Activated CD8-positive, alpha-beta memory T cell treated with anti-CD3 and anti-CD28 coated beads, Interleukin-2, amount 50 U/mL, for 4 hours (primary cell): ENCODE results near the gene BCL3.
"Not testable (repeated sequence)": the region's sequence is repeated elsewhere in the genome, so short reads cannot be mapped to it uniquely, and the experiment has no call there.

Experiments used
- DNase-seq: peaks from one replicate; pipeline ENCODE4 v3.0.0-alpha.2; 2020

BCL3 gene

DNA sequence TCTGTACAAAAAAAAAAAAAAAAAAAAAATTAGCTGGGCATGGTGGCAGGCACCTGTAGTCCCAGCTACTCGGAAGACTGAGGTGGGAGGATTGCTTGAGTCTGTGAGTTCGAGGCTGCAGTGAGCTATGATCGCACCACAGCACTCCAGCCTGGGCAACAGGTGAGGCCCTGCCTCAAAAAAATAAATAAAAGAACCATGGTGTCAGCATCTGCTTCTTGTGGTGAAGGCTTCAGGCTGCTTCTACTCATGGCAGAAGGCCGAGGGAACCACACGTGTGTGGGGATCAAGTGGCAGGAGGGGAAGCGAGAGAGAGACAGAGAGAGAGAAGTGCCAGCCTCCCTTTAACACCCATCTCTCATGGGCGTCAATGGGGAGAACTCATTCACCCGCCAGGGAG is 13.5 kb downstream of the BCL3 start:
- DNase-seq: no peak

DNA sequence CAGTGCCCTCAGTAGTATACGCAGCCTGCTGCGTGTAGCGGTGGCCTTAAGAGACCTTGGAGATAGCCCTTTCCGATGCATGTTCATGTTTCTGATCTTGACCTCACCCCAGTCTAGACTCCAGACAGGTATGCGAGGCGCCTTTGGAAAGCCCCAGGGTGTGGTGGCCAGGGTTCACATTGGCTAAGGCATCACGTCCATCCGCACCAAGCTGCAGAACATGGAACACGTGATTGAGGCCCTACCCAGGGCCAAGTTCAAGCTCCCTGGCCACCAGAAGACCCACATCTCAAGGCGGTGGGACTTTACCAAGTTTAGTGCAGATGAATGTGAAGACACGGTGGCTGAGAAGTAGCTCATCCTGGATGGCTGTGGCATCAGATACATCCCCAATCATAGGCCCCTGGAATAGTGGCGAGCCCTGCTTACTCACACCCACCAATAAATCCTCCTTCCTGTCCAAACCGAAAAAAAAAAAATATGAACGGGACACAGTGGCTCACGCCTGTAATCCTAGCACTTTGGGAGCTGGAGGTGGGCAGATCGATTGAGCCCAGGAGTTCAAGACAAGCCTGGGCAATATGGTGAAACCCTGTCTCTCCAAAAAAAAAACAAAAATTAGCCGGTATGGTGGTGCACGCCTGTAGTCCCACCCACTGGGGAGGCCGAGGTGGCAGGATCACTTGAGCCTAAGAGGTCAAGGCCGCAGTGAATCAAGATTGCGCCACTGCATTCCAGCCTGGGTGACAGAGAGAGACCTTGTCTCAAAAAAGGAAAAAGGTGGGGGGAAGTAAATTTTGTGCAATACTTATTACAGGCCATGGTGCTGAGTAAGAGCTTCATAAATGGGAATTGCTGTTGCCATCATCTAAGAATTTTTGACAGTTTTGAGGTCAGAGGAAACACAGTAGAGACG is 16.8 kb downstream of the BCL3 start:
- DNase-seq: no peak

GRCh38 chr19:44765949-44766335 is 17.4 kb downstream of the BCL3 start:
- DNase-seq: no peak

DNA sequence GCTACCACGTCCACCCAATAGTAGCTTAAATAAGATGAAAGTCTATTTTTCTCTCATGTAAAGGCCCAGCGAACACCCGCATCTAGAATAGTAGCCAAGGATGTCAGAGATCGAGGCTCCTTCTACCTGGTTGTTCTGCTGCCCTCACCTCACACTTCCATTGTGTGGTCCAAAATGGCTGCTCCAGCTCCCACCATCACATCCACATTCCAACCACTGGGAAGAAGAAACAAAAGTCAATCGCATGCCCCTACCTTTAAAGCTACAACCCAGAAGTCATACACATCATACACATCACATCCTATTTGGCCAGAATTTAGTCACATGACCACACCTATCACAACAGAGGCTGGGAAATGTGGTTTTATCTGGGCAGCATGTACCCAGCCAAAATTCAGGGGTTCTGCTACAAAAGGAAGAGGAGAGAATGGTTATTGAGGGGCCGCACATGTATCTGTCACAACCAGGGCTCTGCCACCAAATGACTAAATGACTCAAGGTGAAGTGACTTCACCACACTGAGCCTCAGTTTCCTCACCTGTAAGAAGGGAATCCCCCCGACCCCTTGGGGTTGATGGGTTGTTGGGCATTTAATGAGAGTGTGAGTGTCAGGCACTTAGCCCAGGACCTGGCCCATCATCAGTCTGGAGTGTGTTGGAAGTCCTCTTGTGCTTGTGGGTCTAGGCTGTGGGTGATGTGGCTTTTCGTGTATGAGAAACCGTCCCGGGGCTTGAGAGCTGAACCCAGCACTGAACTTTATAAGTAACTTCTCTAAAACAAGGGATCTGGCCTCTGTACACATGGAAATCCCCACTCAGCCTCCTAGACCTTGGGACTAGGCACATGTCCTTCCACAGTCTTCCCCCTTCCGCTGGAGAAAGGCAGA is 19.0 kb downstream of the BCL3 start:
- no peak for DNase-seq

GRCh38 chr19:44770550-44771257 is 22.2 kb downstream of the BCL3 start:
- DNase-seq: peak; percentile 97

GRCh38 chr19:44772144-44772543 is 23.6 kb downstream of the BCL3 start:
- DNase-seq: not testable (repeated sequence)

- no peak for DNase-seq
Observed at GRCh38 chr19:44772959-44773358, 24.5 kb downstream of the BCL3 start.

- no peak for DNase-seq
Observed at GRCh38 chr19:44775676-44776240, 27.2 kb downstream of the BCL3 start.

DNA sequence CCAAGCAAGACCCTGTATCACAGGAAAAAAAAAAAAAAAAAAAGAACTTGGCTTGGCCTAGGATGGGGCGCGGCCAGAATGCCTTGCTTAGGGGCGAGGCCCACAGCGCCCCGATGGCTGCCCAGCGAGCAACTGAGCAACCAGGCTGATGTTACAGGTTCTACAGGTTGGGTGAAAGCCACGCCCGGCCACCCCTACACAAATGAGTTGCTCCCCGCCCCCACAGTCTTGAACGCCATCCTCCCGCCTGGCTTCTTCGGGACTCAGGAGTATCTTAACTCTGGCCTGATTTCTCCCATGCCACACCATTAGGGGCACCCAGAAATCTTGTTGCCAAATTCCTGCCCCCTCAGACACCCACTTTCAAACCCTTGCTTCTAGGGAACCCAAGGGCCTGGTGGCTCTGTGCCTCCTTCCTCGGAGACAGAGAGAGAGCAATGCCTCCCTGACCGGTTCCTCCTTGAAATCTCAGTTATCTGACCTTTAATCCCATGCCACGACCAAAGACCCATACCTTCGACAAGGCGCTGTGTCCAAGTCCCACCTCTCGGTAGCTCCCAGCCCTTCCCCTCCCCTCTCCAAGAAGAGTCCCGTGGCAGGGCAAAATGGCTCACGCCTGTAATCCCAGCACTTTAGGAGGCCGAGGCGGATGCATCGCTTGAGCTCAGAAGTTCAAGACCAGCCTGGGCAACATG is 28.0 kb downstream of the BCL3 start:
- no peak for DNase-seq

DNA sequence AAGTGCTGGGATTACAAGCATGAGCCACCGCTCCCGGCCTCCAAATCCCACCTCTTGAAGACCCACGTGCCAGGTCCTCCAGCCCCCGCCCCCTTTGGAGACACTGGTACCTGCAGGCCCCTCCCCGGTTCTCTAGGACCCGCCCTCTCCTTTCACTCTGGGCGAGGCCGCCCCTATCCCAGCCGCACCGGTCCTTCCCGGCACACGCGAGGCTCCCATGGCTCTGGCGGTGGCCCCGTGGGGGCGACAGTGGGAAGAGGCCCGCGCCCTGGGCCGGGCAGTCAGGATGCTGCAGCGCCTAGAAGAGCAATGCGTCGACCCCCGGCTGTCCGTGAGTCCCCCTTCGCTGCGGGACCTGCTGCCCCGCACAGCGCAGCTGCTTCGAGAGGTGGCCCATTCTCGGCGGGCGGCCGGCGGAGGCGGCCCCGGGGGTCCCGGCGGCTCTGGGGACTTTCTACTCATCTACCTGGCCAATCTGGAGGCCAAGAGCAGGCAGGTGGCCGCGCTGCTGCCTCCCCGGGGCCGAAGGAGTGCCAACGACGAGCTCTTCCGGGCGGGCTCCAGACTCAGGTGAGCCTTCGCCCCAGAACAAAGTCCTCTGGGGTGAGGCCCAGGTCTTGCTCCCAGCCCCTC is 29.3 kb downstream of the BCL3 start, which contains the start of gene CBLC:
CBLC (plus strand) TSS at position 176 of the 633 bp plus-strand sequence; CDS start at position 218, 42 bp downstream.
- no peak for DNase-seq

DNA sequence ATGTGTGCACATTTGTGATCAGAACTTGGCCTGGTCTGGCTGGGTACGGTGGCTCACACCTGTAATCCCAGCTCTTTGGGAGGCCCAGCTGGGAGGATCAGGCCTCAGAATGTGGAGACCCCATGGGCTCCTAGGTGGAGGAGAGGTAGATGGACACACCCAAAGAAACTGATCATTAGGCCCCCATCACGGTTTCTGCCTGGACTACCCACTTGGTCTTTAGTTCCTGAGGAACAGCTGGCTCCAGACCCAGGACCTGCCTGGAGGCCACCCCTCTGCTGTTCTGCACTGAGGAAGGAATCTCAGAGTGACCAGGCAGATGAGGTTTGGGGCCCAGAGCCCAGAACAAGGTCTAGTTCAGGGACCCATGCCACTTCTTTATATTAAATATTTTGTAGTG is 30.6 kb downstream of the BCL3 start:
- no peak for DNase-seq

DNA sequence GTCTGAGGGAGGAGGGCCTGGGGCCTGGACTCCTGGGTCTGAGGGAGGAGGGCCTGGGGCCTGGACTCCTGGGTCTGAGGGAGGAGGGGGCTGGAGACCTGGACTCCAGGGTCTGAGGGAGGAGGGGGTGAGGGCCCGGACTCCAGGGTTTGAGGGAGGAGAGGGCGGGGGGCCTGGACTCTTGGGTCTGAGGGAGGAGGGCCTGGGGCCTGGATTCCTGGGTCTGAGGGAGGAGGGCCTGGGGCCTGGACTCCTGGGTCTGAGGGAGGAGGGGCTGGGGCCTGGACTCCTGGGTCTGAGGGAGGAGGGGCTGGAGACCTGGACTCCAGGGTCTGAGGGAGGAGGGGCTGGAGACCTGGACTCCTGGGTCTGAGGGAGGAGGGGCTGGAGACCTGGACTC is 33.2 kb downstream of the BCL3 start:
- not testable (repeated sequence) for DNase-seq

GRCh38 chr19:44782729-44783128 is 34.2 kb downstream of the BCL3 start:
- DNase-seq: no peak

DNA sequence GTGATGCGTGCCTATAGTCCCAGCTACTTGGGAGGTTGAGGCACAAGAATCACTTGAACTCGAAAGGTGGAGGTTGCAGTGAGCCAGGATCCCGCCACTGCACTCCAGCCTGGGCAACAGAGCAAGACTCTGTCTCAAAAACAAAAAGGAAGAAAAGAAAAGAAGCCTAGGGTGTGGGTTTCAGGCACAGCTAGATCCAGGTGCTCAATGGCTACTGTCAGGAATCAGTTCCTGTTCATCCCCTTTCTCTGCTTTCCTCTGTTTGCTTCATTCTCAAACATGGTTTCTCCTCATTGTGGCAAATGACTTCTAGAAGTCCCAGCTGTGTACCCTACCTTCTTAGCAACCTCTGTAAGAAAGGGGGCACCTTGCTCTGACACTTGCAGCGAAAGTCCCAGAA is 35.0 kb downstream of the BCL3 start:
- no peak for DNase-seq

DNA sequence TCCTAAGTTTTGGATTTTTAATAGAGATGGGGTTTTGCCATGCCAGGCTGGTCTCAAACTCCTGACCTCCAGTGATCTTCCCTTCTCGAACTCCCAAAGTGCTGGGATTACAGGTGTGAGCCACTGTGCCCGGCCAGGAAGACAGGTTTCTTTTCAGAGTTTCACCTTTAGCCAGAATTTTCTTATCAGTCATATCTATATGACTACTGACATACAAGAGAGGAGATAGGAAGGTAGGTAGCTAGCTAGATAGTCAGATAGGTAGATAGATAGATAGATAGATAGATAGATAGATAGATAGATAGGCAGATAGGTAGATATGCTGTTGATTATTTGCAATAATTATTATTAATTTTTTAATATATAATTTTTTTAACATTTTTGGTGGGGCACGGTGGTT is 36.8 kb downstream of the BCL3 start:
- no peak for DNase-seq

DNA sequence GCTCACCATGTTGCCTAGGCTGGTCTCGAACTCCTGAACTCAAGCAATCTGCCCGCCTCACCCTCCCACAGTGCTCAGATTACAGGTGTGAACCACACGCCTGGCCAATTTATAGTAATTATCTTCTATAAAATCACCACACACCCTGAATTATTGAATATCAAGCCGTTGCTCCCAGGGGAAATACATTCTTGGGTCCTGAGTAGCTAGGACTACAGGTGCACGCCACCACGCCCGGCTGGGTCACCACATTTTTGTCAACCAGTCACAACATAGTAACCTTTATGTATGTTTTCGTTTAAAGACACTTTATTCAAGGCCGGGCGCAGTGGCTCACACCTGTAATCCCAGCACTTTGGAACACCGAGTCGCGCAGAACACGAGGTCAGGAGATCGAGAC is 37.5 kb downstream of the BCL3 start:
- DNase-seq: no peak

DNA sequence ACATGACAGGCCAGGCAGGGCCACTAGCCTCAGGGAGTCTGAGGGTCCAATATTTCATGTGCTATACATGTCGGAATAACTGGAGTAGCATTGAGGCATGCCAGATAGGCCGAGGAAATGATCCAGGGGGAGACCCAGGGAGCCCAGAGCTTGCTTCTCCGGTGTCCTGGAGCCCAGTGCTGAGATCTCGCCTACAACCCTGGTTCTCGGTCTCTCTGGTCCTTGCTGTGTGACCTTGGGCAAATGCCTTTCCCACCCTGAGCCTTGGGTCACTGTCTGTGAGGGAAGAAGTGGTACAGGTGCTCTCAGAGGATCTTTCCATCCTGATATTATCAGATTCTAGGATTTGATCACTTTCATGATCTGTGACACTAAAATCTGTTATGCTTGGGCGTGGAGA is 40.5 kb downstream of the BCL3 start:
- DNase-seq: no peak

DNA sequence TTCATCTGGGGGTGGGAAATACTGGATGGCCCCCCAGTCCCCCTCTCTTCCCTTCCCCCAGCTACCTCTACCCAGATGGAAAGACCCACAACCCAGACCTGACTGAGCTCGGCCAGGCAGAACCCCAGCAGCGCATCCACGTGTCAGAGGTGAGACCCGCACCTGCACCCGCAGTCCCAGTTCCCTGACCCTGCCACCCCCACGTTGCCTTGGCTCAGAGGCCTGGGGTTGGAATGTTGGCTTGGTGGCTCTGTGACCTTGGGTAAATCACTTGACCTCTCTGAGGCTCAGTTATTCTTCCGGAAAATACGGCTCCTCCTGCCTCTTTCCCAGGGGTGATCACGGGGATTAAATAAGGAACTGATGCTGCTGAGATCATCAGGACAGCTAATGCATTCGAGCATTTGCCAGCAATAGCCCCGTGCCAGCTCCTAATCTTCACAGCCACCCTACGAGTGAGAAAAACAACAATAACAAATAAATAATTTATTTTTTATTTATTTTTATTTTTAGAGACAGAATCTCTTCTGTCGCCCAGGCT is 41.5 kb downstream of the BCL3 start:
- no peak for DNase-seq

GRCh38 chr19:44792281-44792680 is 43.8 kb downstream of the BCL3 start:
- no peak for DNase-seq

GRCh38 chr19:44794610-44795009 is 46.1 kb downstream of the BCL3 start:
- DNase-seq: no peak

DNA sequence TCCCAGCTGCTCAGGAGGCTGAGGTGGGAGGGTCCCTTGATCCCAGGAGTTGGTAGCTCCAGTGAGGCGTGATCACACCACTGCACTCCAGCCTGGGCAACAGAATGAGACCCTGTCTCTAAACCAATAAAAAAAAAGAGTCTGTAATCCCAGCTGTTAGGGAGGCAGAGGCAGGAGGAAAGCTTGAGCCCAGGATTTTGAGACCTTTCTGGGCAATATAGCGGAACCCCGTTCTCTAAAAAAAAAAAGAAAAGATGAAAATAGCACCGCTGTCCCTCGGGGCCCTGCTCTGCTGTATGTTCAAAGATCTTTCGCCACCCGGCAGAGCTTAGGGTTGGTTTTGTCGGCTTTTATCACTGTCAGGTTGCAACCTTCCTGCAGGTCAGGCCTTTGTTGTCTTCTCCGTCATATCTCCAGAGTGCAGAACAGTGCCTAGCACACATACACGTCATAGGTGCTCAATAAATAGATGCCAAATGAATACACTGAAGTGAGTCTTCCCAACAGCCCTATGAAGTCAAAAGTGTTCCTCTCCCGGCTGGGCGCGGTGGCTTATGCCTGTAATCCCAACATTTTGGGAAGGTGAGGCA is 47.0 kb downstream of the BCL3 start:
- no peak for DNase-seq
